Inflammatory macrophage treated with lipopolysaccharide for 1 hour (primary cell): ENCODE data around the gene ZNF732.
"Not testable (repeated sequence)": the region's sequence is repeated elsewhere in the genome, so short reads cannot be mapped to it uniquely, and the experiment has no call there.

Experiments
- DNase-seq, 2 donors: peaks; one replicate each; pipeline ENCODE4 v3.0.0-alpha.2; 2020 to 2022

ZNF732 gene

GRCh38 chr4:253936-254756 is 51.1 kb downstream of the ZNF732 start:
- DNase-seq = no peak

- no peak for DNase-seq
Observed at GRCh38 chr4:252065-252601, 53.1 kb downstream of the ZNF732 start.

- DNase-seq = peak; percentile 42 to 89
Observed at GRCh38 chr4:244471-244870, 60.8 kb downstream of the ZNF732 start.

GRCh38 chr4:243426-243825 is 61.8 kb downstream of the ZNF732 start:
- no peak for DNase-seq

- peak; percentile 72 to 89 for DNase-seq
Observed at GRCh38 chr4:242121-242848, 63.0 kb downstream of the ZNF732 start.

GRCh38 chr4:241411-241810 is 63.9 kb downstream of the ZNF732 start:
- not testable (repeated sequence) for DNase-seq

- DNase-seq = no peak
Observed at GRCh38 chr4:236028-236427, 69.2 kb downstream of the ZNF732 start.

- DNase-seq = no peak
Observed at GRCh38 chr4:234178-234577, 71.1 kb downstream of the ZNF732 start.

GRCh38 chr4:223913-224497 is 81.3 kb downstream of the ZNF732 start:
- no peak for DNase-seq
